Peyer's patch (tissue), 4 donors: ENCODE results near the gene HS6ST3.

Source experiments
- POLR2A ChIP-seq, 2 donors: fragments of 450-650 bp; IDR thresholded peaks; one replicate each; pipeline ENCODE4 v1.5.1; 2017; ENCODE audit warnings: antibody characterized with exemption in 2 of 2, mild to moderate bottlenecking in 2 of 2, moderate library complexity in 2 of 2
- TF ChIP-seq, protein P1 (sequence below), 6 experiments: fragments of 450-650 bp in 4 of 6; fragments of 200-600 bp in 2 of 6; sonication (generic) in 1 of 6; IDR thresholded peaks; one replicate each; pipeline ENCODE4 v1.5.1; 2017 to 2019; ENCODE audit warnings: antibody characterized with exemption in 6 of 6, mild to moderate bottlenecking in 3 of 6, moderate library complexity in 1 of 6

DNA sequence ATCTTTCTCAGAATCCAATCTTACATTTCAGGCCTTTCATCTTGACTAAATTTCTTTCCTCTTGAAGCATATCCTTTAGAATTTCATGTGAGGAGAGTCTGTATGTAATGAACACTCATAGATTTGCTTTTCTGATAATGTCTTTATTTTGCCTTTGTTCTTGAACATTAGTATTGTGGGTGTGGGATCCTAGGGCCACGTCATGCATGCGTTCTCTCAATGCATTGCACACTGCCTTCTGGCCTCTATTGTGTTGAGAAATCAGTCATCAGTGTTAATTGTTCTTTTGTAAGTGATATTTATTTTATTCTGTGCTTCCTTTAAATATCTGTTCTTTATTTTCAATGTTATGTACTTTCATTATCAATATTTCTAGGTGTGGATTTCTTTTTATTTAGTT is 539.4 kb downstream of the HS6ST3 start:
- TF ChIP-seq, protein P1, sequence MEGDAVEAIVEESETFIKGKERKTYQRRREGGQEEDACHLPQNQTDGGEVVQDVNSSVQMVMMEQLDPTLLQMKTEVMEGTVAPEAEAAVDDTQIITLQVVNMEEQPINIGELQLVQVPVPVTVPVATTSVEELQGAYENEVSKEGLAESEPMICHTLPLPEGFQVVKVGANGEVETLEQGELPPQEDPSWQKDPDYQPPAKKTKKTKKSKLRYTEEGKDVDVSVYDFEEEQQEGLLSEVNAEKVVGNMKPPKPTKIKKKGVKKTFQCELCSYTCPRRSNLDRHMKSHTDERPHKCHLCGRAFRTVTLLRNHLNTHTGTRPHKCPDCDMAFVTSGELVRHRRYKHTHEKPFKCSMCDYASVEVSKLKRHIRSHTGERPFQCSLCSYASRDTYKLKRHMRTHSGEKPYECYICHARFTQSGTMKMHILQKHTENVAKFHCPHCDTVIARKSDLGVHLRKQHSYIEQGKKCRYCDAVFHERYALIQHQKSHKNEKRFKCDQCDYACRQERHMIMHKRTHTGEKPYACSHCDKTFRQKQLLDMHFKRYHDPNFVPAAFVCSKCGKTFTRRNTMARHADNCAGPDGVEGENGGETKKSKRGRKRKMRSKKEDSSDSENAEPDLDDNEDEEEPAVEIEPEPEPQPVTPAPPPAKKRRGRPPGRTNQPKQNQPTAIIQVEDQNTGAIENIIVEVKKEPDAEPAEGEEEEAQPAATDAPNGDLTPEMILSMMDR (IDR thresholded peaks at IDR 0.05), result no peak
- TF ChIP-seq POLR2A (IDR thresholded peaks at IDR 0.05), result no peak
